ENCODE results near the gene F2RL3.

The F2RL3 gene

GRCh38 chr19:16922592-16922934, 33.8 kb downstream of the F2RL3 start:
- TF ChIP-seq, protein P1, sequence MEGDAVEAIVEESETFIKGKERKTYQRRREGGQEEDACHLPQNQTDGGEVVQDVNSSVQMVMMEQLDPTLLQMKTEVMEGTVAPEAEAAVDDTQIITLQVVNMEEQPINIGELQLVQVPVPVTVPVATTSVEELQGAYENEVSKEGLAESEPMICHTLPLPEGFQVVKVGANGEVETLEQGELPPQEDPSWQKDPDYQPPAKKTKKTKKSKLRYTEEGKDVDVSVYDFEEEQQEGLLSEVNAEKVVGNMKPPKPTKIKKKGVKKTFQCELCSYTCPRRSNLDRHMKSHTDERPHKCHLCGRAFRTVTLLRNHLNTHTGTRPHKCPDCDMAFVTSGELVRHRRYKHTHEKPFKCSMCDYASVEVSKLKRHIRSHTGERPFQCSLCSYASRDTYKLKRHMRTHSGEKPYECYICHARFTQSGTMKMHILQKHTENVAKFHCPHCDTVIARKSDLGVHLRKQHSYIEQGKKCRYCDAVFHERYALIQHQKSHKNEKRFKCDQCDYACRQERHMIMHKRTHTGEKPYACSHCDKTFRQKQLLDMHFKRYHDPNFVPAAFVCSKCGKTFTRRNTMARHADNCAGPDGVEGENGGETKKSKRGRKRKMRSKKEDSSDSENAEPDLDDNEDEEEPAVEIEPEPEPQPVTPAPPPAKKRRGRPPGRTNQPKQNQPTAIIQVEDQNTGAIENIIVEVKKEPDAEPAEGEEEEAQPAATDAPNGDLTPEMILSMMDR (IDR thresholded peaks at IDR 0.05; ENCODE audit: low read depth, low read length), result no peak
- H3K4me3 ChIP-seq (ENCODE audit: low read depth, low read length), result no peak overlapping the region

- TF ChIP-seq, protein P1 (IDR thresholded peaks at IDR 0.05; ENCODE audit: low read depth, low read length), result no peak
- no peak overlapping the region for H3K4me3 ChIP-seq (ENCODE audit: low read depth, low read length)
Observed at GRCh38 chr19:16922949-16923348, 34.1 kb downstream of the F2RL3 start.

- TF ChIP-seq, protein P1 (IDR thresholded peaks at IDR 0.05; ENCODE audit: low read depth, low read length), result no peak
- H3K4me3 ChIP-seq (ENCODE audit: low read depth, low read length), result no peak overlapping the region
Observed at GRCh38 chr19:16927883-16928282, 39.1 kb downstream of the F2RL3 start.

GRCh38 chr19:16928351-16928750, 39.6 kb downstream of the F2RL3 start:
- no peak overlapping the region for H3K4me3 ChIP-seq (ENCODE audit: low read depth, low read length)
- TF ChIP-seq, protein P1 (IDR thresholded peaks at IDR 0.05; ENCODE audit: low read depth, low read length), result no peak

DNA sequence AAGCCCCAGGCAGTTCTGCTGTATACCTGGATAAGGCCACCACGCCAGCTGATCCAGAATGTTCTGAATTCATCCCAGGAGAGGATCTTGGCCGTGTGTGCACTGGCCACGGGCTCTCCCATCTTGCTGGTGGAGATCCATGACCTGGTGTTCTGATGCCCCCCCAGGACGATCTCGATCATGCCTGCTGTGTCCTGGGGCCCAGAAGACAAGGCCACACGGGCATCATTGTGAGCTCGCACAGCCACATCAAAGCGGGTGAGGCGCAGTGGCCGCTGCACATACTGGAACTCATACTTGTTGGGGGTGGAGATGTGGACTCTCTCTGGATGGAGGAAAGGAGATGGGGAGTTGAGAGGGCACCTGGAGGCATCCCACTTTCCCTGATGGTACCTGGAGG, 40.1 kb downstream of the F2RL3 start:
- no peak overlapping the region for H3K4me3 ChIP-seq (ENCODE audit: low read depth, low read length)
- TF ChIP-seq, protein P1 (IDR thresholded peaks at IDR 0.05; ENCODE audit: low read depth, low read length), result no peak

DNA sequence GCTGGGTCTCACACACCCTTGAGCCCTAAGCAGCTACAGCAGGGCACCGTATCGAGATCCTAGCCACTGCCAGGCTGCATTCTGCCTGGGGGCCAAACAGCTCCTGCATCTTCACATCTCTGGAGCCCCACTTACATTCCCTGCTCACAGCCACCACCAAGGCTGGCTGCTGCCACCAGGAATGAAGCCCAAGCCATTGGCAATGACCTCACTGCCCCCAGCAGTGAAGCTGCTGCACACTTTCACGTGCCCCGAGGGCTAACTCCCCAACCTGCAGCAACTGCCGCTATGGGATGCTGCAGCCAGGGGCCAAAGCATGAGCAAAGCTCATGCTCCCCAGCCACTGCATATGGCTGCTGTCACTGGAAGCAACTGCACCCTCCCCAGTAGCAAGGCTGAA, 42.0 kb downstream of the F2RL3 start:
- no peak overlapping the region for H3K4me3 ChIP-seq (ENCODE audit: low read depth, low read length)
- TF ChIP-seq, protein P1 (IDR thresholded peaks at IDR 0.05; ENCODE audit: low read depth, low read length), result no peak

- TF ChIP-seq, protein P1 (IDR thresholded peaks at IDR 0.05; ENCODE audit: low read depth, low read length), result no peak
- H3K4me3 ChIP-seq (ENCODE audit: low read depth, low read length), result no peak overlapping the region
Observed at GRCh38 chr19:16931306-16931705, 42.5 kb downstream of the F2RL3 start.

Data from WI38 (cell line).